Panc1 (cell line): Measurements from ENCODE around the gene BAG1. TPM values are rescaled to one million over a fixed set of nuclear protein-coding genes. Genes with fewer than 3 reads are reported as not detected.

Source experiments
- ATAC-seq: fragments of 200-7000 bp; cut with Tn5 transposase; 2 replicates; pipeline ENCODE4 v1.9.1; 2020; ENCODE audit warnings: mild to moderate bottlenecking, moderate library complexity
- BruUV-seq: library from RNA; stranded (reverse); fragments of 400-500 nt; replicated peaks from 2 replicates; lab custom pipeline; 2021; lab: Mats Ljungman, UMichigan
- CTCF ChIA-PET: fragments of 300-600 bp; sonication (Branson Sonifier 250); formaldehyde crosslinking; loops from one replicate; lab custom pipeline; 2022; ENCODE audit warnings: antibody characterized with exemption; lab: Charles Lee
- POLR2A ChIA-PET: fragments of 300-600 bp; sonication (Branson Sonifier 250); formaldehyde crosslinking; loops from one replicate; lab custom pipeline; 2022; ENCODE audit warnings: antibody characterized with exemption; lab: Charles Lee
- DNase-seq: peaks from one replicate; pipeline ENCODE4 v3.0.0-alpha.2; 2010; ENCODE audit warnings: low read depth, low spot score
- H3K27ac ChIP-seq: 2 replicates; pipeline ENCODE4 v1.5.1; 2011; ENCODE audit warnings: mild to moderate bottlenecking, low read length, inconsistent platforms
- H3K27me3 ChIP-seq: fragments of 200-500 bp; sonication (Bioruptor generic); 2 replicates; pipeline ENCODE4 v1.6.0; 2014; ENCODE audit warnings: low read length, inconsistent platforms; ENCODE audit not compliant: control insufficient read depth, insufficient read depth
- H3K36me3 ChIP-seq: fragments of 200-500 bp; sonication (Bioruptor generic); 2 replicates; pipeline ENCODE4 v1.5.1; 2014; ENCODE audit warnings: inconsistent platforms, mild to moderate bottlenecking, low read length, moderate library complexity; ENCODE audit not compliant: control insufficient read depth, insufficient read depth
- H3K4me1 ChIP-seq: 2 replicates; pipeline ENCODE4 v1.5.1; 2011; ENCODE audit warnings: inconsistent platforms, mild to moderate bottlenecking, low read length, moderate library complexity; ENCODE audit not compliant: control insufficient read depth, insufficient read depth
- H3K4me3 ChIP-seq, 2 experiments: 2 replicates each; pipeline ENCODE4 v1.5.1; 2011 to 2012; ENCODE audit warnings: low read depth in 2 of 2, low read length in 2 of 2, mild to moderate bottlenecking in 2 of 2, inconsistent platforms in 1 of 2, moderate library complexity in 1 of 2
- H3K9me3 ChIP-seq: fragments of 200-500 bp; sonication (Bioruptor generic); 2 replicates; pipeline ENCODE4 v1.5.1; 2014; ENCODE audit warnings: low read depth, mild to moderate bottlenecking, inconsistent platforms, low read length, moderate library complexity; ENCODE audit not compliant: control insufficient read depth, insufficient read depth
- CTCF ChIP-seq: fragments of 450-650 bp; IDR thresholded peaks from 2 replicates; pipeline ENCODE4 v1.5.1; 2017; ENCODE audit warnings: mild to moderate bottlenecking
- POLR2AphosphoS5 ChIP-seq: IDR thresholded peaks from 2 replicates; pipeline ENCODE4 v1.6.1; 2012; ENCODE audit warnings: mild to moderate bottlenecking, low read depth, low read length, moderate library complexity
- REST ChIP-seq, 2 experiments: IDR thresholded peaks; 2 replicates each; pipeline ENCODE4 v1.6.1; 2011 to 2012; ENCODE audit warnings: low read depth in 2 of 2, control low read depth in 1 of 2, low read length in 1 of 2, mild to moderate bottlenecking in 1 of 2, moderate library complexity in 1 of 2; ENCODE audit not compliant: insufficient read depth in 1 of 2
- SIN3A ChIP-seq: IDR thresholded peaks from 2 replicates; pipeline ENCODE4 v1.6.1; 2012; ENCODE audit warnings: low read depth, mild to moderate bottlenecking, low read length, moderate library complexity, borderline replicate concordance; ENCODE audit not compliant: insufficient read depth
- TCF7L2 ChIP-seq: IDR thresholded peaks from 2 replicates; pipeline ENCODE4 v1.6.1; 2011; ENCODE audit warnings: mild to moderate bottlenecking, low read depth, low read length, inconsistent platforms
- in situ Hi-C: cut with HindIII; loops from 2 replicates; pipeline ENCODE4 v1.10.0; 2016; ENCODE audit warnings: low sequenced_read_pairs, low pct_unique_long_range_greater_than_20kb
- intact Hi-C: fragments of 100-400 bp; cut with micrococcal nuclease; formaldehyde crosslinking; loops from one replicate; pipeline ENCODE4 v1.10.0; 2022; ENCODE audit not compliant: unreplicated experiment
- total RNA-seq: library from RNA; stranded (reverse); gene quantifications from one replicate; pipeline ENCODE4 v1.2.1, GENCODE V29; 2021; ENCODE audit not compliant: unreplicated experiment

Gene BAG1
- total RNA-seq, 1 experiment from 2014 or later: 95.8 TPM

- DNase-seq (no peak), ATAC-seq (no peak)
- no peaks in the 10 kb centered on the region for H3K4me1 ChIP-seq
- no peak overlapping the region for H3K27ac ChIP-seq
- intact Hi-C loops (no loop called here), in situ Hi-C loops (no loop called here)
- BruUV-seq: no TSS peak
- ChIA-PET POLR2A (interaction anchor here (0.5 kb wide), 1 partner anchor 29 kb away, joined by 3 read pairs; no protein-coding TSS in a partner anchor), CTCF (no interaction called here)
- TF ChIP-seq TCF7L2 (no peak), CTCF (no peak), POLR2AphosphoS5 (no peak), REST (IDR thresholded peaks at IDR 0.05; ENCODE audit: insufficient read depth in 1 of 2, low read depth in 2 of 2, low read length in 1 of 2) (no peak), SIN3A (no peak)
- no peaks in the 10 kb centered on the region for H3K9me3 ChIP-seq
- no peaks in the 10 kb centered on the region for H3K27me3 ChIP-seq
- H3K4me3 ChIP-seq: no peak overlapping the region
- peaks cover 33% of the 10 kb centered on the region for H3K36me3 ChIP-seq
Observed at GRCh38 chr9:33255471-33255870, 9.0 kb downstream of the BAG1 start.

GRCh38 chr9:33255014-33255413, 9.5 kb downstream of the BAG1 start:
- POLR2A ChIA-PET: interaction anchor here (0.5 kb wide), 1 partner anchor 28 kb away, joined by 3 read pairs; no protein-coding TSS in a partner anchor
- peaks cover 30% of the 10 kb centered on the region for H3K36me3 ChIP-seq
- in situ Hi-C loops (no loop called here), intact Hi-C loops (no loop called here)
- ATAC-seq: no peak
- TF ChIP-seq CTCF (no peak), POLR2AphosphoS5 (no peak), SIN3A (no peak)
- DNase-seq: no peak
- no TSS peak for BruUV-seq
- no peaks in the 10 kb centered on the region for H3K27me3 ChIP-seq
- H3K4me3 ChIP-seq: no peak overlapping the region
- CTCF ChIA-PET: no interaction called here
- H3K27ac ChIP-seq: no peak overlapping the region
- H3K9me3 ChIP-seq: no peaks in the 10 kb centered on the region
- H3K4me1 ChIP-seq: no peaks in the 10 kb centered on the region
